KOPT-K1 (cell line): ENCODE data around the gene SEMG1.

Source experiments
- H3K27ac ChIP-seq: fragments of 200-600 bp; sonication (generic); 2 replicates; pipeline ENCODE4 v1.5.1; 2016; ENCODE audit warnings: antibody characterized with exemption, mild to moderate bottlenecking, low read depth, low read length; ENCODE audit not compliant: poor library complexity, severe bottlenecking
- H3K36me3 ChIP-seq: fragments of 200-600 bp; sonication (generic); 2 replicates; pipeline ENCODE4 v1.5.1; 2017; ENCODE audit warnings: antibody characterized with exemption, mild to moderate bottlenecking, low read length, moderate library complexity; ENCODE audit not compliant: insufficient read depth
- H3K9me3 ChIP-seq: fragments of 200-600 bp; sonication (generic); 2 replicates; pipeline ENCODE4 v1.5.1; 2017; ENCODE audit warnings: antibody characterized with exemption, low read length, mild to moderate bottlenecking; ENCODE audit not compliant: insufficient read depth, poor library complexity, severe bottlenecking

Gene SEMG1

GRCh38 chr20:45251884-45252560 lies 45.2 kb downstream of the SEMG1 start:
- Histone ChIP-seq H3K36me3 (no peaks in the 10 kb centered on the region), H3K9me3 (no peaks in the 10 kb centered on the region), H3K27ac (no peak overlapping the region)

- Histone ChIP-seq H3K9me3 (no peaks in the 10 kb centered on the region), H3K36me3 (no peaks in the 10 kb centered on the region), H3K27ac (no peak overlapping the region)
Measured at GRCh38 chr20:45253261-45253660, 46.4 kb downstream of the SEMG1 start.

- Histone ChIP-seq H3K27ac (no peak within 1 kb of the TSS), H3K9me3 (no peaks in the 10 kb centered on the region), H3K36me3 (no peaks in the 10 kb centered on the region)
Measured at GRCh38 chr20:45254383-45255262, 47.8 kb downstream of the SEMG1 start, which contains the start of gene SLPI. SLPI (minus strand) TSS chr20:45254564; CDS start chr20:45254543, 21 bp downstream.

GRCh38 chr20:45257161-45257560 lies 50.3 kb downstream of the SEMG1 start:
- Histone ChIP-seq H3K27ac (no peak overlapping the region), H3K9me3 (no peaks in the 10 kb centered on the region), H3K36me3 (no peaks in the 10 kb centered on the region)

GRCh38 chr20:45257711-45258110 lies 50.9 kb downstream of the SEMG1 start:
- Histone ChIP-seq H3K9me3 (no peaks in the 10 kb centered on the region), H3K36me3 (no peaks in the 10 kb centered on the region), H3K27ac (no peak overlapping the region)

GRCh38 chr20:45258259-45258658 lies 51.4 kb downstream of the SEMG1 start:
- no peak overlapping the region for H3K27ac ChIP-seq
- no peaks in the 10 kb centered on the region for H3K36me3 ChIP-seq
- no peaks in the 10 kb centered on the region for H3K9me3 ChIP-seq

GRCh38 chr20:45258664-45259063 lies 51.8 kb downstream of the SEMG1 start:
- Histone ChIP-seq H3K36me3 (no peaks in the 10 kb centered on the region), H3K27ac (no peak overlapping the region)

More at GRCh38 chr20:45258664-45259063, 51.8 kb downstream of the SEMG1 start:
- no peaks in the 10 kb centered on the region for H3K9me3 ChIP-seq
